GM13977 (cell line): Measurements from ENCODE around the gene RBM38.

Experiments used
- DNase-seq: peaks from one replicate; pipeline ENCODE4 v3.0.0; 2012; ENCODE audit warnings: low spot score
- CTCF ChIP-seq: IDR thresholded peaks from 2 replicates; pipeline ENCODE4 v1.5.1; 2012; ENCODE audit warnings: mild to moderate bottlenecking, control low read depth; ENCODE audit not compliant: insufficient read depth; ENCODE audit errors: extremely low read depth, missing control alignments
- in situ Hi-C: fragments of 300-500 bp; cut with MboI; formaldehyde crosslinking; loops from one replicate; pipeline ENCODE4 v1.12.0; 2022; ENCODE audit warnings: low sequenced_read_pairs, low pct_unique_long_range_greater_than_20kb, mixed read lengths, inconsistent platforms; ENCODE audit not compliant: unreplicated experiment

Gene RBM38

DNA sequence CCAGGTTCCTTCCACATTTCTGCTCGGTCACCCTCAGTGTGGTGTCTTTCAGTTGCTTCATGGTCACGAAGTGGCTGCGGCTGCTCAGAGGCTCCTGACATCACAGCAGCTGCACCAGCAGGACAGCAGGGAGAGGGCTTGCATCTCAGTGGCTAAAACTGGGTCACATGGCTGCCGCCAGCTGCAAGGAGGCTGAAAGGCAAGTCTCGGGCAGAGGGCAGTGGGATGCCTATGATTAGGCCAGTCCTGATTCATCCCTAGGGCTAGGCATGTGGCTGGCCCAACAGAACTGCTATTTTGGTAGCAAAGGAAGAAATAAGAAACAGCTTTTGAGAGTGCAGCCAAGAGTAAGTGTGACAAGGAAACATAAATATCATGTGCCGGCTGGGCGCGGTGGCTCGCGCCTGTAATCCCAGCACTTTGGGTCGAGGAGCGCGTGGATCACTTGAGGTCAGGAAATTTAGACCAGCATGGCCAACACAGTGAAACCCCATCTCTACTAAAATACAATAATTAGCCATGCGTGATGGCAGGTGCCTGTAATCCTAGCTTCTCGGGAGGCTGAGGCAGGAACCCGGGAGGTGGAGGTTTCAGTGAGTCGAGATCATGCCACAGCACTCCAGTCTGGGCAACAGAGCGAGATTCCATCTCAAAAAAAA lies 46.6 kb downstream of the RBM38 start:
- no peak for TF ChIP-seq CTCF
- in situ Hi-C loops = no loop called here
- DNase-seq = no peak

- in situ Hi-C loops = no loop called here
- DNase-seq = no peak
- TF ChIP-seq CTCF = no peak
These were observed 47.4 kb downstream of the RBM38 start for GRCh38 chr20:57438552-57438951.

DNA sequence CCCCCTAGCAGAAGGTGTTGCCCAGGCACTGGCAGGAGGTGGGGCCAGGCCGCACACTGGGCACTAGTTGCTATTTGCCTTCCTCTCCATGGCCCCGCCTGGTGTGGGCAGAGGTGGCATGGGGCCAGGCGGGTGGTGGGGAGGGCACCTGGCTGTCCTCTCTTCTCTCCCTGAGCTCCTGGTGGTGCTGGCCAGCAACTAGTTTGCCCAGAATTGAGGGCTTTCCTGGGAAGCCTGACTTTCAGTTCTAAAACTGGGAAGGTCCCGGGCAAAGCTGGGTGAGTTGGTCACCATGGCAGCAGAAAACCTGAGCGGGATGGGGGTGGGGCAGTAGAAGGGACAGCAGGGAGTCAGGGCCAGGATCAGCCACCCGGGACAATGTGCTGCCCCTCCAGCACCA lies 48.2 kb downstream of the RBM38 start:
- in situ Hi-C loops = no loop called here
- TF ChIP-seq CTCF = no peak
- DNase-seq = no peak

DNA sequence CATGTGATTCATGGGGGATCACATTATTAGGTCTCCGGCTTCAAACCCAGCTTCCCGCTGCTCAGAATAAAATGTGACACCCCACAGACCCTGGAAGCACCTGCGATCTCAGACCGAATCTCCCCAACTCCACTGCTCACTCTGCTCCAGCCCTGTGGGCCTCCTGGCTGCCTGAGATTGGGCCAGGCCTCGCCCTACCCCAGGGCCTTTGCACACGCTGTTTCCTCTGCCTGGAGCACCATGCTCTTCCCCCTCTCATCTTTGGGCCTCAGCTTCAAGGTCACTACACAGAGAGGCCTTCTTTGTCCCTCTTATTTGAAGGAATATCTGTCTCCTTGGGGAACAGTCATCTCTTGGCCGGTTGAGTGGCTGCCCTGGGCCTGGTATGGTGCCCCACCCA lies 48.8 kb downstream of the RBM38 start:
- no peak for DNase-seq
- TF ChIP-seq CTCF = no peak
- in situ Hi-C loops = no loop called here

GRCh38 chr20:57440678-57441509 lies 49.7 kb downstream of the RBM38 start:
- no peak for TF ChIP-seq CTCF
- no peak for DNase-seq
- in situ Hi-C loops = no loop called here

DNA sequence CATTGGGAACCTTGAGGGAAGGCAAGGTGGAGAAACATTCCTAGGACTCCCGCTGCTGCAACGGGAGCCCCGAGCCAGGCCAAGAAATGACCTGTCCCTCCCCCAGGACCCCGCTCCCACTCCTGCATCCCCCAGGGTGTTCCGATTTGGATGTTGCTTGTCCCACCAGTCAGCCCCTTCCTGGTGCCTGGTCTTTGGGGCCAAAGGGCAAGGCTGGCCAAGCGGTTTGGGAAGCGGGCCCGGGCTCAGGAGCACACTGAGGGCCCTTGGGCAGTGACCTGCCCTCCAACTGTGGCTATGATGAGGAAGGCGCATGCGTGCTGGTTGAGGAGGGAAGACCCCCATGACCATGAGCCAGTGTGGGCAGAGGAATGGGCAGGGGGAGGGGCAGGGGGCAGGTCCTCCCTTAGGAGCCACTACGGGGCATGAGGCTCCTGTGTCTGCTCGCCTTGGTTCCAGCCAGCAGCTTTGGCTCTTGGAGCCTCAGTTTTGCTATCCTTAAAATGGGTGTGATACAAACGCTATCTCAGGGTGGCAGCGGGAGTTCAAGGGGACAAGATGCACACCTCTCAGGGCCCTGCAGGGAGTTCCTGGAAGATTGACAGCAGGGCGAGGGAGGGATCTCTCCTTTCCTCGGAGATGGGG lies 50.4 kb downstream of the RBM38 start:
- in situ Hi-C loops = no loop called here
- no peak for DNase-seq
- no peak for TF ChIP-seq CTCF
